ENCODE measurements around the gene FITM2.

GRCh38 chr20:44255942-44256341, 55.1 kb downstream of the FITM2 start:
- TF ChIP-seq CTCF (IDR thresholded peaks at IDR 0.05 in 4 of 5, conservative IDR thresholded peaks at IDR 0.05 in 1 of 5): no peak
- no peak for TF ChIP-seq POLR2A (IDR thresholded peaks at IDR 0.05)
